K562 (cell line): ENCODE results near the gene C4BPB. TPM values are rescaled to one million over a fixed set of nuclear protein-coding genes. Genes with fewer than 3 reads are reported as not detected.

Source experiments
- CC2D1A ChIP-seq: fragments of 450-650 bp; IDR thresholded peaks from 2 replicates; pipeline ENCODE4 v1.6.1; 2017; ENCODE audit warnings: mild to moderate bottlenecking
- HCFC1 ChIP-seq: IDR thresholded peaks from 2 replicates; pipeline ENCODE4 v1.6.1; 2012; ENCODE audit warnings: low read depth, low read length, improper control_type of control experiment
- MED1 ChIP-seq: sonication (generic); formaldehyde crosslinking; IDR thresholded peaks from 2 replicates; pipeline ENCODE4 v1.8.1; 2023; ENCODE audit warnings: missing genetic modification reagents, borderline replicate concordance
- MTA1 ChIP-seq: fragments of 450-650 bp; IDR thresholded peaks from 2 replicates; pipeline ENCODE4 v1.6.1; 2017; ENCODE audit warnings: borderline replicate concordance
- RAD21 ChIP-seq, 2 experiments: fragments of 250-450 bp in 1 of 2; fragments of 450-650 bp in 1 of 2; sonication (Bioruptor Pico) in 1 of 2; formaldehyde crosslinking in 1 of 2; IDR thresholded peaks in 1 of 2; conservative IDR thresholded peaks in 1 of 2; 2 replicates each; pipeline versions ENCODE4 v1.4.0 to v1.8.0; 2020 to 2022; ENCODE audit warnings: mild to moderate bottlenecking in 2 of 2, moderate library complexity in 1 of 2
- ZEB2 ChIP-seq: fragments of 450-650 bp; IDR thresholded peaks from 2 replicates; pipeline ENCODE4 v1.6.1; 2016
- polyA plus RNA-seq, 8 experiments: library from polyadenylated mRNA; depleted of rRNA in 4 of 8; stranded (reverse) in 5 of 8; unstranded in 3 of 8; fragments of >200 nt; fragmentation: Nextera tagmentation in 2 of 8; fragmentation: Illumina TruSeq in 1 of 8; extraction: Ambion mirVana in 2 of 8; extraction: Trizol in 1 of 8; gene quantifications; 2 replicates each; pipeline versions ENCODE4 v1.2.1 to v1.2.3, GENCODE V29; 2011 to 2014; ENCODE audit warnings: inconsistent platforms in 1 of 8, missing spikeins in 1 of 8
- total RNA-seq, 7 experiments: library from RNA; depleted of rRNA in 6 of 7; stranded (reverse); fragments of >200 nt in 6 of 7; fragmentation: Illumina TruSeq in 2 of 7; extraction: Trizol in 2 of 7; gene quantifications; 2 replicates each; pipeline versions ENCODE4 v1.2.1 to v1.2.3, GENCODE V29; 2011 to 2021; ENCODE audit warnings: low replicate concordance in 1 of 7
- TF ChIP-seq, protein P1 (sequence below): fragments of 450-650 bp; IDR thresholded peaks from 2 replicates; pipeline ENCODE4 v1.6.1; 2017; ENCODE audit warnings: antibody characterized with exemption, mild to moderate bottlenecking
- TF ChIP-seq, protein P2 (sequence below): IDR thresholded peaks from 2 replicates; pipeline ENCODE4 v1.6.1; 2012; ENCODE audit warnings: low read depth, low read length, improper control_type of control experiment, borderline replicate concordance
- TF ChIP-seq, protein P3 (sequence below), 2 experiments: fragments of 450-650 bp; formaldehyde crosslinking in 1 of 2; IDR thresholded peaks; 2 replicates each; pipeline versions ENCODE4 v1.4.0 to v1.6.1; 2014 to 2020; ENCODE audit warnings: mild to moderate bottlenecking in 2 of 2, borderline replicate concordance in 1 of 2, low read depth in 1 of 2

C4BPB gene
- total and polyA plus RNA-seq, 9 of the 15 experiments (the other 6 are each of a cell fraction or from before 2014, with no cell fraction given): not detected

DNA sequence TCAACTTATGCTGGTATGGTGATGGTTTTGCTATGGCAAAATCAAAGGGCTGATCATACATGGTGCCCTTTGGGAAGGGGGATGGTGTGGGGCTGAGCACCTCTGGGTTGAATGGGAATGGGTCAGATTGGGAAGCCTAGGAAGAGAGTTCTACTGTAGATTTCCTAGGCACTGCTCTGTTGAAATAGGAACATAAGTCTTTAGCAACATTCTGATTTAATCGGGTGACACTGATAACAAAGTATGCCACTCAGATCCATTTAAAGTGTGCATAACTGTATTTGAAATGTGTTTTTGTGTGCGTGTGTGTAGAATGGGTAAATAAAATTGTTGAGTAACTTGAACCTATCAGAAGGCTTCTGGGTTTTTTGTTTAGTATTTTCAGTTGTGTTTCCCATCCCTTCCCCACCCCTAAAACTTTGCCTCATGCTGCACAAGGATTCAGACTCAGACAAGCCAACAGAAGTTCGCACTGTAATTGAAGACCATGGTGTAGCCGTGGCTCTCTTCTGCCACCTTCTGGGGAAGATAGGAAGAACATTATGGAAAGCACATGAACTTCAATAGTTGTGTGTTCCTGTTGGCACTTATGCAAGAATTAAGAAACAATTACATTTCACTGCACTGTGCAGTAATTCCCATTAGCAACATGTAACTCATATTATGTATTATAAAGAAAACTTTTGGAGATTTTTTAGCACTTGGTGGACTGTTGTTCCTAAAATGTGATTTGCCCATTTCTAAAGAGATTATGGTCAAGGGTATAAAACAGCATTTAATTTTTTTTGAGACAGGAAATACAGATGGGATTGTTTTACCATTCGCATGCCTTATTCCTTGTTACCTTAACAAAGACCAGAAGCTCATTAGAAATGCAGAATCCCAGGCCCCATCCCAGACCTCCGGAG is 10.9 kb upstream of the C4BPB start (continued):
- peak; percentile 37; the same call in 1 of the 2 replicates for TF ChIP-seq MTA1
- peak; percentile 97 to 98 for TF ChIP-seq RAD21 (CRISPR knock-in tag; conservative IDR thresholded peaks at IDR 0.05 in 1 of 2, IDR thresholded peaks at IDR 0.05 in 1 of 2)
- TF ChIP-seq, protein P1, sequence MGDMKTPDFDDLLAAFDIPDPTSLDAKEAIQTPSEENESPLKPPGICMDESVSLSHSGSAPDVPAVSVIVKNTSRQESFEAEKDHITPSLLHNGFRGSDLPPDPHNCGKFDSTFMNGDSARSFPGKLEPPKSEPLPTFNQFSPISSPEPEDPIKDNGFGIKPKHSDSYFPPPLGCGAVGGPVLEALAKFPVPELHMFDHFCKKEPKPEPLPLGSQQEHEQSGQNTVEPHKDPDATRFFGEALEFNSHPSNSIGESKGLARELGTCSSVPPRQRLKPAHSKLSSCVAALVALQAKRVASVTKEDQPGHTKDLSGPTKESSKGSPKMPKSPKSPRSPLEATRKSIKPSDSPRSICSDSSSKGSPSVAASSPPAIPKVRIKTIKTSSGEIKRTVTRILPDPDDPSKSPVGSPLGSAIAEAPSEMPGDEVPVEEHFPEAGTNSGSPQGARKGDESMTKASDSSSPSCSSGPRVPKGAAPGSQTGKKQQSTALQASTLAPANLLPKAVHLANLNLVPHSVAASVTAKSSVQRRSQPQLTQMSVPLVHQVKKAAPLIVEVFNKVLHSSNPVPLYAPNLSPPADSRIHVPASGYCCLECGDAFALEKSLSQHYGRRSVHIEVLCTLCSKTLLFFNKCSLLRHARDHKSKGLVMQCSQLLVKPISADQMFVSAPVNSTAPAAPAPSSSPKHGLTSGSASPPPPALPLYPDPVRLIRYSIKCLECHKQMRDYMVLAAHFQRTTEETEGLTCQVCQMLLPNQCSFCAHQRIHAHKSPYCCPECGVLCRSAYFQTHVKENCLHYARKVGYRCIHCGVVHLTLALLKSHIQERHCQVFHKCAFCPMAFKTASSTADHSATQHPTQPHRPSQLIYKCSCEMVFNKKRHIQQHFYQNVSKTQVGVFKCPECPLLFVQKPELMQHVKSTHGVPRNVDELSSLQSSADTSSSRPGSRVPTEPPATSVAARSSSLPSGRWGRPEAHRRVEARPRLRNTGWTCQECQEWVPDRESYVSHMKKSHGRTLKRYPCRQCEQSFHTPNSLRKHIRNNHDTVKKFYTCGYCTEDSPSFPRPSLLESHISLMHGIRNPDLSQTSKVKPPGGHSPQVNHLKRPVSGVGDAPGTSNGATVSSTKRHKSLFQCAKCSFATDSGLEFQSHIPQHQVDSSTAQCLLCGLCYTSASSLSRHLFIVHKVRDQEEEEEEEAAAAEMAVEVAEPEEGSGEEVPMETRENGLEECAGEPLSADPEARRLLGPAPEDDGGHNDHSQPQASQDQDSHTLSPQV: peak; percentile 51; the same call in 1 of the 2 replicates
- TF ChIP-seq, protein P2, sequence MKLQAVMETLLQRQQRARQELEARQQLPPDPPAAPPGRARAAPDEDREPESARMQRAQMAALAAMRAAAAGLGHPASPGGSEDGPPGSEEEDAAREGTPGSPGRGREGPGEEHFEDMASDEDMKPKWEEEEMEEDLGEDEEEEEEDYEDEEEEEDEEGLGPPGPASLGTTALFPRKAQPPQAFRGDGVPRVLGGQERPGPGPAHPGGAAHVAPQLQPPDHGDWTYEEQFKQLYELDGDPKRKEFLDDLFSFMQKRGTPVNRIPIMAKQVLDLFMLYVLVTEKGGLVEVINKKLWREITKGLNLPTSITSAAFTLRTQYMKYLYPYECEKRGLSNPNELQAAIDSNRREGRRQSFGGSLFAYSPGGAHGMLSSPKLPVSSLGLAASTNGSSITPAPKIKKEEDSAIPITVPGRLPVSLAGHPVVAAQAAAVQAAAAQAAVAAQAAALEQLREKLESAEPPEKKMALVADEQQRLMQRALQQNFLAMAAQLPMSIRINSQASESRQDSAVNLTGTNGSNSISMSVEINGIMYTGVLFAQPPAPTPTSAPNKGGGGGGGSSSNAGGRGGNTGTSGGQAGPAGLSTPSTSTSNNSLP: 0 out of 2 replicates have a peak, but pooled peaks have one; percentile 31
- TF ChIP-seq CC2D1A: peak; percentile 75
- TF ChIP-seq ZEB2: peak; percentile 55; the same call in 1 of the 2 replicates
- peak; percentile 26; the same call in 1 of the 2 replicates for TF ChIP-seq HCFC1
- TF ChIP-seq MED1 (CRISPR knock-in tag): no peak
- TF ChIP-seq, protein P3, sequence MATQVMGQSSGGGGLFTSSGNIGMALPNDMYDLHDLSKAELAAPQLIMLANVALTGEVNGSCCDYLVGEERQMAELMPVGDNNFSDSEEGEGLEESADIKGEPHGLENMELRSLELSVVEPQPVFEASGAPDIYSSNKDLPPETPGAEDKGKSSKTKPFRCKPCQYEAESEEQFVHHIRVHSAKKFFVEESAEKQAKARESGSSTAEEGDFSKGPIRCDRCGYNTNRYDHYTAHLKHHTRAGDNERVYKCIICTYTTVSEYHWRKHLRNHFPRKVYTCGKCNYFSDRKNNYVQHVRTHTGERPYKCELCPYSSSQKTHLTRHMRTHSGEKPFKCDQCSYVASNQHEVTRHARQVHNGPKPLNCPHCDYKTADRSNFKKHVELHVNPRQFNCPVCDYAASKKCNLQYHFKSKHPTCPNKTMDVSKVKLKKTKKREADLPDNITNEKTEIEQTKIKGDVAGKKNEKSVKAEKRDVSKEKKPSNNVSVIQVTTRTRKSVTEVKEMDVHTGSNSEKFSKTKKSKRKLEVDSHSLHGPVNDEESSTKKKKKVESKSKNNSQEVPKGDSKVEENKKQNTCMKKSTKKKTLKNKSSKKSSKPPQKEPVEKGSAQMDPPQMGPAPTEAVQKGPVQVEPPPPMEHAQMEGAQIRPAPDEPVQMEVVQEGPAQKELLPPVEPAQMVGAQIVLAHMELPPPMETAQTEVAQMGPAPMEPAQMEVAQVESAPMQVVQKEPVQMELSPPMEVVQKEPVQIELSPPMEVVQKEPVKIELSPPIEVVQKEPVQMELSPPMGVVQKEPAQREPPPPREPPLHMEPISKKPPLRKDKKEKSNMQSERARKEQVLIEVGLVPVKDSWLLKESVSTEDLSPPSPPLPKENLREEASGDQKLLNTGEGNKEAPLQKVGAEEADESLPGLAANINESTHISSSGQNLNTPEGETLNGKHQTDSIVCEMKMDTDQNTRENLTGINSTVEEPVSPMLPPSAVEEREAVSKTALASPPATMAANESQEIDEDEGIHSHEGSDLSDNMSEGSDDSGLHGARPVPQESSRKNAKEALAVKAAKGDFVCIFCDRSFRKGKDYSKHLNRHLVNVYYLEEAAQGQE (IDR thresholded peaks at IDR 0.05; ENCODE audit: borderline replicate concordance): peak; percentile 91
- TF ChIP-seq, protein P3 (CRISPR knock-in tag; IDR thresholded peaks at IDR 0.05; ENCODE audit: low read depth): no peak
